Neuronal stem cell (in vitro differentiated cells): Measurements from ENCODE around the gene PCDHGA11.
A peak's percentile ranks its signal among the peaks of the same experiment; 100 is the strongest.

Experiments
- DNase-seq: peaks from one replicate; pipeline ENCODE4 v3.0.0-alpha.2; 2013; ENCODE audit warnings: low spot score
- H2AFZ ChIP-seq: one replicate; pipeline ENCODE4 v1.6.1; 2013; ENCODE audit warnings: mild to moderate bottlenecking, low read length, inconsistent platforms
- H2AK5ac ChIP-seq: 2 replicates; pipeline ENCODE4 v1.6.1; 2013; ENCODE audit warnings: low read depth, mild to moderate bottlenecking, inconsistent platforms, low read length, moderate library complexity, mixed read lengths
- H2BK120ac ChIP-seq: 2 replicates; pipeline ENCODE4 v1.6.1; 2013; ENCODE audit warnings: low read depth, mild to moderate bottlenecking, inconsistent platforms, low read length, moderate library complexity, mixed read lengths
- H2BK12ac ChIP-seq: one replicate; pipeline ENCODE4 v1.6.1; 2013; ENCODE audit warnings: low read length, inconsistent platforms
- H2BK15ac ChIP-seq: 2 replicates; pipeline ENCODE4 v1.6.1; 2013; ENCODE audit warnings: mild to moderate bottlenecking, low read length, inconsistent platforms, mixed read lengths
- H2BK5ac ChIP-seq: one replicate; pipeline ENCODE4 v1.6.1; 2013; ENCODE audit warnings: inconsistent platforms, mild to moderate bottlenecking, low read length, moderate library complexity
- H3K14ac ChIP-seq: one replicate; pipeline ENCODE4 v1.6.1; 2013; ENCODE audit warnings: low read length, inconsistent platforms
- H3K18ac ChIP-seq: 2 replicates; pipeline ENCODE4 v1.6.1; 2013; ENCODE audit warnings: low read length, inconsistent platforms
- H3K23ac ChIP-seq: 2 replicates; pipeline ENCODE4 v1.6.1; 2013; ENCODE audit warnings: low read depth, mild to moderate bottlenecking, mixed read lengths, low read length, inconsistent platforms; ENCODE audit not compliant: poor library complexity
- H3K27ac ChIP-seq: replicated peaks from 3 replicates; pipeline ENCODE4 v1.5.1; 2013; ENCODE audit warnings: low read length, inconsistent platforms
- H3K27me3 ChIP-seq, 3 experiments: 2 replicates each; pipeline ENCODE4 v1.6.1; 2013; ENCODE audit warnings: low read length in 3 of 3, mild to moderate bottlenecking in 2 of 3, inconsistent platforms in 1 of 3, low read depth in 1 of 3, mixed read lengths in 1 of 3, moderate library complexity in 1 of 3; ENCODE audit not compliant: control insufficient read depth in 3 of 3, insufficient read depth in 3 of 3
- H3K36me3 ChIP-seq, 2 donors: replicated peaks in 1 of 2; 2 replicates each; pipeline ENCODE4 v1.6.1; 2013; ENCODE audit warnings: low read length in 2 of 2; ENCODE audit not compliant: control insufficient read depth in 2 of 2, insufficient read depth in 2 of 2
- H3K4ac ChIP-seq: 2 replicates; pipeline ENCODE4 v1.6.1; 2013; ENCODE audit warnings: inconsistent platforms, mild to moderate bottlenecking, low read length, moderate library complexity
- H3K4me1 ChIP-seq, 2 donors: 1 replicate in 1 of 2; 2 replicates in 1 of 2; pipeline ENCODE4 v1.6.1; 2013; ENCODE audit warnings: low read length in 2 of 2, low read depth in 1 of 2; ENCODE audit not compliant: control insufficient read depth in 2 of 2, insufficient read depth in 1 of 2
- H3K4me2 ChIP-seq: one replicate; pipeline ENCODE4 v1.6.1; 2013; ENCODE audit warnings: mild to moderate bottlenecking, low read length, inconsistent platforms; ENCODE audit not compliant: insufficient read depth, poor library complexity, severe bottlenecking
- H3K4me3 ChIP-seq, 2 donors: 2 replicates each; pipeline ENCODE4 v1.5.1; 2013; ENCODE audit warnings: low read length in 2 of 2, mild to moderate bottlenecking in 2 of 2, inconsistent platforms in 1 of 2, moderate library complexity in 1 of 2
- H3K79me1 ChIP-seq: one replicate; pipeline ENCODE4 v1.6.1; 2013; ENCODE audit warnings: low read depth, mild to moderate bottlenecking, inconsistent platforms, low read length, moderate library complexity
- H3K9ac ChIP-seq: one replicate; pipeline ENCODE4 v1.6.1; 2013; ENCODE audit warnings: mild to moderate bottlenecking, low read depth, low read length, inconsistent platforms; ENCODE audit not compliant: poor library complexity
- H3K9me3 ChIP-seq, 2 donors: replicated peaks in 1 of 2; 2 replicates each; pipeline versions ENCODE3 to v1.6.1; 2013; ENCODE audit warnings: low read length in 2 of 2, mild to moderate bottlenecking in 2 of 2, inconsistent platforms in 1 of 2, low read depth in 1 of 2, mixed read lengths in 1 of 2, moderate library complexity in 1 of 2; ENCODE audit not compliant: control insufficient read depth in 2 of 2, insufficient read depth in 1 of 2
- H4K8ac ChIP-seq: one replicate; pipeline ENCODE4 v1.6.1; 2013; ENCODE audit warnings: low read depth, mild to moderate bottlenecking, inconsistent platforms, low read length, moderate library complexity
- H4K91ac ChIP-seq: one replicate; pipeline ENCODE4 v1.6.1; 2013; ENCODE audit warnings: low read length, low read depth, mild to moderate bottlenecking, inconsistent platforms; ENCODE audit not compliant: poor library complexity
- WGBS, 2 donors: extraction: QIAGEN DNeasy Blood & Tissue Kit; methylation state at CpG; one replicate each; pipeline ENCODE4 v1.1.7; 2013; ENCODE audit warnings: missing lambda C conversion rate in 2 of 2, mixed read lengths in 1 of 2; ENCODE audit not compliant: insufficient read length in 2 of 2, insufficient replicate concordance in 1 of 2; ENCODE audit errors: extremely low coverage in 2 of 2; 5-methylcytosine and 5-hydroxymethylcytosine counted together

Gene PCDHGA11

GRCh38 chr5:141419074-141419880, 1.6 kb upstream of the PCDHGA11 start:
- Histone ChIP-seq H2BK12ac (peak overlapping the region; percentile 73), H3K79me1 (peaks cover 10% of the 10 kb centered on the region), H3K4me3 (peak overlapping the region in 1 of 2 donors; percentile 57), H2AFZ (no peak overlapping the region), H2BK15ac (no peak overlapping the region), H3K27me3 (no peaks in the 10 kb centered on the region), H4K91ac (no peak overlapping the region), H3K36me3 (peaks cover 43 to 67% of the 10 kb centered on the region in 2 donors), H3K23ac (peak overlapping the region; percentile 85), H3K9me3 (peaks cover 57 to 97% of the 10 kb centered on the region in 2 donors), H3K4ac (peak overlapping the region; percentile 37), H3K9ac (no peak overlapping the region), H4K8ac (peak overlapping the region; percentile 92), H3K14ac (peak overlapping the region; percentile 71), H2AK5ac (peak overlapping the region; percentile 56), H3K4me2 (no peak overlapping the region), H3K4me1 (no peaks in the 10 kb centered on the region), H3K18ac (peak overlapping the region; percentile 38), H2BK120ac (no peak overlapping the region), H3K27ac (no peak overlapping the region), H2BK5ac (no peak overlapping the region)
- WGBS, 2 donors = no CpG with 5 or more reads among the region's 74 CpGs
- DNase-seq = no peak

DNA sequence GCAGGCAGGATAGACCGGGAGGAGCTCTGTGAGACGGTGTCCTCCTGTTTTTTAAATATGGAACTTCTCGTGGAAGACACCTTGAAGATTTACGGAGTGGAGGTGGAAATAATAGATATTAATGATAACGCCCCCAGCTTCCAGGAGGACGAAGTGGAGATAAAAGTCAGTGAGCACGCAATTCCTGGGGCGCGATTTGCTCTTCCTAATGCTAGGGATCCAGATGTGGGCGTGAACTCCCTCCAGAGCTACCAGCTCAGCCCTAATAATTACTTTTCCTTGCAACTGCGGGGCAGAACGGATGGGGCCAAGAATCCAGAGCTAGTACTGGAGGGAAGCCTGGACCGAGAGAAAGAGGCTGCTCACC, 621 bp downstream of the PCDHGA11 start:
- H3K79me1 ChIP-seq = peaks cover 10% of the 10 kb centered on the region
- H3K23ac ChIP-seq = no peak overlapping the region
- no CpG with 5 or more reads among the region's 13 CpGs for WGBS, 2 donors
- H2AFZ ChIP-seq = no peak overlapping the region
- H2BK120ac ChIP-seq = no peak overlapping the region
- H4K8ac ChIP-seq = no peak overlapping the region
- no peak overlapping the region for H2BK5ac ChIP-seq
- no peak overlapping the region for H3K9ac ChIP-seq
- H2AK5ac ChIP-seq = no peak overlapping the region
- no peak overlapping the region for H2BK12ac ChIP-seq
- no peak overlapping the region for H4K91ac ChIP-seq
- no peak overlapping the region for H3K18ac ChIP-seq
- peaks cover 55 to 99% of the 10 kb centered on the region in 2 donors for H3K9me3 ChIP-seq
- H3K4ac ChIP-seq = no peak overlapping the region
- no peak overlapping the region for H3K14ac ChIP-seq
- H3K36me3 ChIP-seq = peaks cover 41 to 76% of the 10 kb centered on the region in 2 donors
- no peaks in the 10 kb centered on the region for H3K4me1 ChIP-seq
- no peak overlapping the region for H3K4me2 ChIP-seq
- H3K27ac ChIP-seq = no peak overlapping the region
- DNase-seq = no peak
- H3K27me3 ChIP-seq = no peaks in the 10 kb centered on the region
- no peak overlapping the region for H2BK15ac ChIP-seq
- H3K4me3 ChIP-seq = no peak overlapping the region

DNA sequence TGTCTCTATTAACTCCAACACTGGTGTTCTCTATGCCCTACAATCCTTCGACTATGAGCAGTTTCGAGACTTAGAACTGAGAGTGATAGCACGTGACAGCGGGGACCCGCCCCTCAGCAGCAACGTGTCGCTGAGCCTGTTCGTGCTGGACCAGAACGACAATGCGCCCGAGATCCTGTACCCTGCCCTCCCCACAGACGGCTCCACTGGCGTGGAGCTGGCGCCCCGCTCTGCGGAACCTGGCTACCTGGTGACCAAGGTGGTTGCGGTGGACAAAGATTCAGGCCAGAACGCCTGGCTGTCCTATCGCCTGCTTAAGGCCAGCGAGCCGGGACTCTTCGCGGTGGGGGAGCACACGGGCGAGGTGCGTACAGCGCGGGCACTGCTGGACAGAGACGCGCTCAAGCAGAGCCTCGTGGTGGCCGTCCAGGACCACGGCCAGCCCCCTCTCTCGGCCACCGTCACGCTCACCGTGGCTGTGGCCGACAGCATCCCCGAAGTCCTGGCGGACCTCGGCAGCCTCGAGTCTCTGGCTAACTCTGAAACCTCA, 2.0 kb downstream of the PCDHGA11 start:
- H3K9me3 ChIP-seq = peaks cover 69 to 100% of the 10 kb centered on the region in 2 donors
- peaks cover 50 to 81% of the 10 kb centered on the region in 2 donors for H3K36me3 ChIP-seq
- H4K8ac ChIP-seq = no peak overlapping the region
- no CpG with 5 or more reads among the region's 42 CpGs for WGBS, 2 donors
- no peak overlapping the region for H3K4ac ChIP-seq
- peaks cover 12% of the 10 kb centered on the region for H3K79me1 ChIP-seq
- H3K27me3 ChIP-seq = no peaks in the 10 kb centered on the region
- no peak overlapping the region for H3K9ac ChIP-seq
- no peak overlapping the region for H2BK12ac ChIP-seq
- no peak overlapping the region for H2BK15ac ChIP-seq
- H3K4me3 ChIP-seq = no peak overlapping the region
- H2AFZ ChIP-seq = no peak overlapping the region
- no peak overlapping the region for H2AK5ac ChIP-seq
- no peak overlapping the region for H3K4me2 ChIP-seq
- H3K14ac ChIP-seq = no peak overlapping the region
- H3K4me1 ChIP-seq = no peaks in the 10 kb centered on the region
- H2BK5ac ChIP-seq = no peak overlapping the region
- H3K18ac ChIP-seq = no peak overlapping the region
- H3K27ac ChIP-seq = no peak overlapping the region
- H4K91ac ChIP-seq = no peak overlapping the region
- DNase-seq = no peak
- peak overlapping the region; percentile 16 for H2BK120ac ChIP-seq
- peak overlapping the region; percentile 25 for H3K23ac ChIP-seq

DNA sequence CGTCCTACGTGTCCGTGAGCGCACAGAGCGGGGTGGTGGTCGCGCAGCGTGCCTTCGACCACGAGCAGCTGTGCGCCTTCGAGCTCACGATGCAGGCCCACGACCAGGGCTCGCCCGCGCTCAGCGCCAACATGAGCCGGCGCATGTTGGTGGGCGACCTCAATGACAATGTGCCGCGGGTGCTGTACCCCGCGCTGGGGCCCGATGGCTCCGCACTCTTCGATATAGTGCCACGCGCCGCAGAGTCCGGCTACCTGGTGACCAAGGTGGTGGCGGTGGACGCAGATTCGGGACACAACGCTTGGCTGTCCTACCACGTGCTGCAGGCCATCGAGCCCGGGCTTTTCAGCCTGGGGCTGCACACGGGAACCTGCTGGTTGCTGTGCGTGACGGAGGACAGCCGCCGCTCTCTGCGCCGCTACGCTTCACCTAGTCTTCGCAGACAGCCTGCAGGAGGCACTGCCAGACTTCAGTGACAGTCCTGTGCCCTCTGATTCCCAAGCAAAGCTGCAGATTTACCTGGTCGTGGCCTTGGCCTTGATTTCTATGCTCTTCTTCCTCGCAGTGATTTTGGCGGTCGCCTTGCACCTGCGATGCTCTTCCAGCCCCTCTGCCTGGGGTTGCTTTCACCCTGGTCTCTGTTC, 7.1 kb downstream of the PCDHGA11 start:
- DNase-seq = no peak
- no peak overlapping the region for H3K4ac ChIP-seq

More for the DNA sequence above, 7.1 kb downstream of the PCDHGA11 start:
- Histone ChIP-seq H2BK12ac (no peak overlapping the region), H3K4me1 (no peaks in the 10 kb centered on the region), H2AK5ac (no peak overlapping the region), H3K4me3 (peak overlapping the region in 1 of 2 donors; percentile 31), H3K9me3 (peaks cover 55 to 96% of the 10 kb centered on the region in 2 donors), H4K8ac (no peak overlapping the region), H3K27ac (no peak overlapping the region), H3K36me3 (peaks cover 34 to 73% of the 10 kb centered on the region in 2 donors), H3K18ac (no peak overlapping the region), H3K9ac (peak overlapping the region; percentile 18), H2BK120ac (no peak overlapping the region), H3K27me3 (no peaks in the 10 kb centered on the region), H3K14ac (no peak overlapping the region), H2AFZ (no peak overlapping the region), H2BK15ac (no peak overlapping the region), H4K91ac (no peak overlapping the region), H3K23ac (peak overlapping the region; percentile 11), H2BK5ac (no peak overlapping the region), H3K79me1 (peaks cover 11% of the 10 kb centered on the region), H3K4me2 (no peak overlapping the region)
- WGBS, 2 donors = no CpG with 5 or more reads among the region's 53 CpGs
